ENCODE measurements around the gene KRT3. TPM values are rescaled to one million over a fixed set of nuclear protein-coding genes. Genes with fewer than 3 reads are reported as not detected.

Gene KRT3
- total RNA-seq, 1 experiment from 2014 or later, result not detected

DNA sequence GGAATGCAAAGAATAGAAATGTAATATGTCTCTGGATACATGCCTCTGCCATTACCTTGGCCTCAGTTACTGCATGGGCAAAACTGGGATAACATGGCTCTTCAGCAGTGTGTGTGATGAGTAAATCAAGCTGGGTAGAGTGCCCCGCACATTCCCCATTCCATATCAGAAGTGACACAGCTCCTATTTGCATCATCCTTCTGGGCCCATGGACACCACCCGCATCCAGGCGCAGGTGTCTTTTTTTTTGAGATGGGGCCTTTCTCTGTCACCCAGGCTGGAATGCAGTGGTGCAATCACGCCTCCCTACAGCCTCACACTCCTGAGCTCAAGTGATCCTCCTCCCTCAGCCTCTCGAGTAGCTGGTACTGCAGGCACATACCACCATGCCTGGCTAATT is 50.4 kb downstream of the KRT3 start:
- Mint-ChIP-seq H3K4me3 (no peak overlapping the region), H3K36me3 (no peaks in the 10 kb centered on the region), H3K4me1 (no peaks in the 10 kb centered on the region), H3K9me3 (no peaks in the 10 kb centered on the region), H3K27ac (no peak overlapping the region), H3K27me3 (ENCODE audit: low read depth) (peaks cover 31% of the 10 kb centered on the region)
- ChIA-PET POLR2A (interaction anchor here (0.5 kb wide), 1 partner anchor 149 kb away, joined by 4 read pairs; no protein-coding TSS in a partner anchor), CTCF (interaction anchor here (1.1 to 1.9 kb wide), 3 partner anchors 53 to 350 kb away, joined by 3 to 4 read pairs (median 4); no protein-coding TSS in a partner anchor)
- ATAC-seq (no peak), DNase-seq (ENCODE audit: low spot score) (no peak)
- TF ChIP-seq MYBL2 (CRISPR knock-in tag; IDR thresholded peaks at IDR 0.05) (no peak), SP1 (CRISPR knock-in tag; conservative IDR thresholded peaks at IDR 0.05) (no peak), NFYB (CRISPR knock-in tag; conservative IDR thresholded peaks at IDR 0.05; ENCODE audit: low read depth) (no peak), ZNF416 (CRISPR knock-in tag; IDR thresholded peaks at IDR 0.05) (no peak), GTF2I (CRISPR knock-in tag; conservative IDR thresholded peaks at IDR 0.05) (no peak), PRRX2 (CRISPR knock-in tag; IDR thresholded peaks at IDR 0.05) (no peak), FOXP4 (CRISPR knock-in tag; IDR thresholded peaks at IDR 0.05) (no peak), ZBTB21 (CRISPR knock-in tag; IDR thresholded peaks at IDR 0.05; ENCODE audit: borderline replicate concordance) (no peak), TEAD1 (CRISPR knock-in tag; IDR thresholded peaks at IDR 0.05) (no peak), ZNF138 (CRISPR knock-in tag; conservative IDR thresholded peaks at IDR 0.05) (no peak), TP53 (CRISPR knock-in tag; IDR thresholded peaks at IDR 0.05) (no peak), NR1H2 (CRISPR knock-in tag; IDR thresholded peaks at IDR 0.05) (no peak), JUN (CRISPR knock-in tag; IDR thresholded peaks at IDR 0.05) (no peak), ERG (CRISPR knock-in tag; IDR thresholded peaks at IDR 0.05) (no peak), ETV6 (CRISPR knock-in tag; IDR thresholded peaks at IDR 0.05) (no peak), IRF1 (CRISPR knock-in tag; IDR thresholded peaks at IDR 0.05) (no peak), TEAD4 (CRISPR knock-in tag; IDR thresholded peaks at IDR 0.05) (no peak)
- TF ChIP-seq, protein P1, sequence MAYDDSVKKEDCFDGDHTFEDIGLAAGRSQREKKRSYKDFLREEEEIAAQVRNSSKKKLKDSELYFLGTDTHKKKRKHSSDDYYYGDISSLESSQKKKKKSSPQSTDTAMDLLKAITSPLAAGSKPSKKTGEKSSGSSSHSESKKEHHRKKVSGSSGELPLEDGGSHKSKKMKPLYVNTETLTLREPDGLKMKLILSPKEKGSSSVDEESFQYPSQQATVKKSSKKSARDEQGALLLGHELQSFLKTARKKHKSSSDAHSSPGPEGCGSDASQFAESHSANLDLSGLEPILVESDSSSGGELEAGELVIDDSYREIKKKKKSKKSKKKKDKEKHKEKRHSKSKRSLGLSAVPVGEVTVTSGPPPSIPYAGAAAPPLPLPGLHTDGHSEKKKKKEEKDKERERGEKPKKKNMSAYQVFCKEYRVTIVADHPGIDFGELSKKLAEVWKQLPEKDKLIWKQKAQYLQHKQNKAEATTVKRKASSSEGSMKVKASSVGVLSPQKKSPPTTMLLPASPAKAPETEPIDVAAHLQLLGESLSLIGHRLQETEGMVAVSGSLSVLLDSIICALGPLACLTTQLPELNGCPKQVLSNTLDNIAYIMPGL (CRISPR knock-in tag; IDR thresholded peaks at IDR 0.05), result no peak
- TF ChIP-seq, protein P2, sequence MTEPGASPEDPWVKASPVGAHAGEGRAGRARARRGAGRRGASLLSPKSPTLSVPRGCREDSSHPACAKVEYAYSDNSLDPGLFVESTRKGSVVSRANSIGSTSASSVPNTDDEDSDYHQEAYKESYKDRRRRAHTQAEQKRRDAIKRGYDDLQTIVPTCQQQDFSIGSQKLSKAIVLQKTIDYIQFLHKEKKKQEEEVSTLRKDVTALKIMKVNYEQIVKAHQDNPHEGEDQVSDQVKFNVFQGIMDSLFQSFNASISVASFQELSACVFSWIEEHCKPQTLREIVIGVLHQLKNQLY (CRISPR knock-in tag; IDR thresholded peaks at IDR 0.05), result no peak

DNA sequence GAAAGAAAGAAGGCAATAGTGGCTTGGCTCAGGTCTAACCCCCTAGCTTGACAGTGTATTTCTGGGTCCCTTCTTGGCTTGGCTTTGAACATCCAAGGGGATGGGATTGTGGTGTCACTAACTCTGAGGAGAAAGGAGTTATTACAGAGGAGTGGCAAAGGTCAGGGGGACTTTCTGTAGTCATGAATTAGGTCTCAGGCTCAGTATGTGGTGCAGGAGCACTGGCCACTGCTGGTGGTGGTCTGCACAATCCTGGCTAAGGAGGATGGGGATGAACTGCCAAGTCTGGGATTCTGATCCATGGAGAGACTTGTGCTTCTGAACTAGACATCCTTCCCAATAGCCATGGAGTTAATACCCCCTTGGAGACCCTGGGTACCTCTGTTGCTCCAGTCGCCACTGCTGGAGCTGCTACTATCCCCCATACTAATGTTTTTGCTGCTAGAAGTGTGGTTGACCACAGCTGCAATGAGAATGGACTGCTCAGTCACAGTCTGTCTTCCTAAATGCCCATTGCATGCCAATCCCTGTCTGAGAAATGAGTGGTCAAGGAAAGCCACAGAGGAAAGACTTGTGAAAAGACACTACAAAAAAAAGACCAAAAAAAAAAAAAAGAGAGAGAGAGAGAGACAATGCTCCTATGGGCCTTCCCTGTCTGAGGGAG is 51.3 kb downstream of the KRT3 start:
- H3K27me3 Mint-ChIP-seq (ENCODE audit: low read depth), result peaks cover 28% of the 10 kb centered on the region
- H3K9me3 Mint-ChIP-seq, result no peaks in the 10 kb centered on the region
- H3K4me1 Mint-ChIP-seq, result no peaks in the 10 kb centered on the region
- H3K27ac Mint-ChIP-seq, result no peak overlapping the region
- H3K4me3 Mint-ChIP-seq, result no peak overlapping the region
- ATAC-seq, result no peak
- ChIA-PET CTCF (interaction anchor here (1.1 to 1.9 kb wide), 2 partner anchors 52 to 135 kb away, joined by 4 read pairs; no protein-coding TSS in a partner anchor), POLR2A (no interaction called here)
- H3K36me3 Mint-ChIP-seq, result no peaks in the 10 kb centered on the region
- DNase-seq (ENCODE audit: low spot score), result no peak
- TF ChIP-seq EMX1 (CRISPR knock-in tag; IDR thresholded peaks at IDR 0.05), result no peak
- TF ChIP-seq RORB (CRISPR knock-in tag; IDR thresholded peaks at IDR 0.05), result no peak
- TF ChIP-seq ESRRA (CRISPR knock-in tag; IDR thresholded peaks at IDR 0.05; ENCODE audit: borderline replicate concordance), result no peak
- TF ChIP-seq GRHL2 (CRISPR knock-in tag; IDR thresholded peaks at IDR 0.05; ENCODE audit: insufficient replicate concordance, severe bottlenecking), result no peak
- TF ChIP-seq AR (CRISPR knock-in tag; IDR thresholded peaks at IDR 0.05), result no peak
- no peak for TF ChIP-seq TEAD4 (CRISPR knock-in tag; IDR thresholded peaks at IDR 0.05)
- TF ChIP-seq SP1 (CRISPR knock-in tag; conservative IDR thresholded peaks at IDR 0.05), result no peak
- no peak for TF ChIP-seq GABPB1 (CRISPR knock-in tag; IDR thresholded peaks at IDR 0.05)
- no peak for TF ChIP-seq FOXP1 (CRISPR knock-in tag; IDR thresholded peaks at IDR 0.05; ENCODE audit: borderline replicate concordance)
- TF ChIP-seq, protein P3, sequence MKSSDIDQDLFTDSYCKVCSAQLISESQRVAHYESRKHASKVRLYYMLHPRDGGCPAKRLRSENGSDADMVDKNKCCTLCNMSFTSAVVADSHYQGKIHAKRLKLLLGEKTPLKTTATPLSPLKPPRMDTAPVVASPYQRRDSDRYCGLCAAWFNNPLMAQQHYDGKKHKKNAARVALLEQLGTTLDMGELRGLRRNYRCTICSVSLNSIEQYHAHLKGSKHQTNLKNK (CRISPR knock-in tag; IDR thresholded peaks at IDR 0.05), result no peak
- no peak for TF ChIP-seq GTF2I (CRISPR knock-in tag; conservative IDR thresholded peaks at IDR 0.05)
- TF ChIP-seq NFATC4 (CRISPR knock-in tag; IDR thresholded peaks at IDR 0.05), result no peak

Data from WTC11 (cell line).